Stimulated activated CD8-positive, alpha-beta memory T cell treated with anti-CD3 and anti-CD28 coated beads, Interleukin-4, amount 100 ng/mL, for 24 hours (primary cell): Measurements from ENCODE around the gene HTR4.

ENCODE experiments used
- DNase-seq: peaks from one replicate; pipeline ENCODE4 v3.0.0-alpha.2; 2020; ENCODE audit warnings: low read depth

HTR4 gene

GRCh38 chr5:148607406-148607805 lies 46.9 kb downstream of the HTR4 start:
- DNase-seq: no peak

GRCh38 chr5:148606296-148606695 lies 48.0 kb downstream of the HTR4 start:
- DNase-seq: no peak

- DNase-seq: no peak
Measured at GRCh38 chr5:148599187-148599586, 55.1 kb downstream of the HTR4 start.

GRCh38 chr5:148595697-148596096 lies 58.6 kb downstream of the HTR4 start:
- DNase-seq: no peak

DNA sequence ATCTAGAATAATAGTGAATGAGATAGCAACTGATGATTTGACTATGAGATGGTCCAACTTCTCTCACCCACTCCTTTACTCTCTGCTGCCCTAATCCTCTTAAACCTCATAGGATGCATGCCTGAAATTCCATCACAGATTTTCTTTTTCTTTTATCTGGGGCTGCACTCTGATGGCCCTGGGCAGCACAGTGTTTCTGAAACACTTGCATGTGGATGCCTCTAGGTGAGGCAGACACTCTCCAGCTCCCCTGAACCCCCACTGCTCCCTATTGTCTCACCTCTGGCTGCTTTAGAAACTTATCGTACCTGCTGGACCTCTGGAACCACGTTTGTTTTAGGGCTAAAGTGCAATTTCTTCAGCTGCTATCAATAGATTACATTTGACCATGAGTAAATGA lies 67.5 kb downstream of the HTR4 start:
- DNase-seq: no peak

GRCh38 chr5:148585988-148586387 lies 68.3 kb downstream of the HTR4 start:
- no peak for DNase-seq

DNA sequence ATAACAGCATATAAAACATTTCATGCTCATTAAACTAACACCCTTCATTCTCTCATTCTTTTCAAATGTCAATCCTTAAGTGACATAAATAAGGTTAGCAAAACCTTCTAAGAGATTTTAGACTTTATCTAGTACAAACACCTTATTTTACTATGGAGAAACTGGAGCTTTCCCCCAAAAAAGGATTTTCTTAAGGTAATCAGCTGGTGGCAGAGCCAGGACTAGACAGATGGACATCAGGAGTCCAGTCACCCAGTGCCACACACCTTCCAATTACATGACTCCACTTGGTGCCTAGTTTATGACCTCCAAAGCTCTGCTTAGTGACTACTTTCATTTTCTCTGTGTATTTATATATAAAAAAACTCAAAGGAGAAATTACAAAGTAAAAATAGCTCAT lies 70.2 kb downstream of the HTR4 start:
- DNase-seq: no peak

DNA sequence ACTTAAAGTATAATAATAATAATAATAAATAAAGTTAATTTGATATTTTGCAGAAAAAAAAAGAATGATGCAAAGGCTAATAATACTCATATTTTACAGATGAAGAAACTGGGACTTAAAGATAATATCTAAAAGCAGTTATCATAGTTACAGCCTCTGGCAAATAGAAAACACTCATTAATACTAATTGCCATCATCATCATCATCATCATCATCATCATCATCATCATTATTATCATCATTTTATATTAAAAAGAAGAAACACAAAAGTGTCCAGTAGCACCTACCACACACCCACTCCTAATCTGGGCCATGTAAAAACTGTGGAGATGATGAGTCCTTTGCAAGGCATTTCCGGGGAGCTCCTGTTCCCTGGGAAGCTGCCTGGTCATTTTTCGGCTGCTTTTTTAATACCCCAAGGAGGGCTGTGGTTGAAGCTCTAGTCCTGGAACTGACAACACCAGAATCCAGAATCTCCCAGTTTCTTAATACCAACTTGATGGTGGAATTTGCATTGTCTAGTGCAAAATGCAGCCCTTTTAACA lies 70.8 kb downstream of the HTR4 start:
- no peak for DNase-seq

- DNase-seq: no peak
Measured at GRCh38 chr5:148574167-148574566, 80.2 kb downstream of the HTR4 start.

- DNase-seq: no peak
Measured at GRCh38 chr5:148573374-148573773, 81.0 kb downstream of the HTR4 start.

DNA sequence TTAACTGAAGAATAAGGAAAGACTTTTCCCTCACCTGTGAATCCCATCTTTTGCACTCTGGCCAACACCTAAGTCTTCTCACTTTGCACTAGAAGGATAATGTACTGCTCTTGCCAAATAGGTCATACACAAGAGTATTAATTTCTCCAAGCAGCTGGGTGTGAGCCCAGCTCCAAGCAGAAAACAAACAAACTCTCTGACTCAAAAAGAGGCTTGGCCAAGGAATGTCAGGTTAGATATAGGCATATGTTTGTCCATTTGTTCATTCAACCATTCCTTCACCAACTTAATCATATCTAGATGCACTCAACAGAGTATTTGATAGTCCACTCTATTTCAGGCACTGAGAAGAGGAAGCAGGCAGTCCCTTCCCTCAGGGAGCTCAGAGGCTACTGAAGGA lies 84.4 kb downstream of the HTR4 start:
- DNase-seq: no peak

GRCh38 chr5:148565148-148565547 lies 89.2 kb downstream of the HTR4 start:
- no peak for DNase-seq

DNA sequence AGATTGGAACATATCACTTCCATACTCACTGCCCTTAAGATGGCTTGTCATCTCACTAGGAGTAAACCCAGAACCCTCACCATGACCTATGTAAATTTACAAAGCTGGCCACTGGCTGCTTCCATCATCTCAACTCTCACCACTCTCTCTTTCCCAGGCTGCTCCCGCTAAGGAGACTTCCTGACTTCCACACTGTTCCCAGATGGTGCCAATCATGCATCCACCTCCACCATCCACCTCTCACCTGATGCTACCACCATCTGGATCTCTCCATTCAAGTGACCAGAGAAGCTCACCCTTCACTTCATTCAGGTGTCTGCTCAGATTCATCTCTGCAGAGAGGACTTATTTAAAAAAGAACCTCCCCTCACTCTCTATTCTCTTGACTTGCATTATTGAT lies 91.3 kb downstream of the HTR4 start:
- DNase-seq: no peak

- DNase-seq: no peak
Measured at GRCh38 chr5:148561801-148562311, 92.5 kb downstream of the HTR4 start.

GRCh38 chr5:148559461-148559860 lies 94.9 kb downstream of the HTR4 start:
- DNase-seq: no peak

- DNase-seq: no peak
Measured at GRCh38 chr5:148558892-148559291, 95.4 kb downstream of the HTR4 start.

DNA sequence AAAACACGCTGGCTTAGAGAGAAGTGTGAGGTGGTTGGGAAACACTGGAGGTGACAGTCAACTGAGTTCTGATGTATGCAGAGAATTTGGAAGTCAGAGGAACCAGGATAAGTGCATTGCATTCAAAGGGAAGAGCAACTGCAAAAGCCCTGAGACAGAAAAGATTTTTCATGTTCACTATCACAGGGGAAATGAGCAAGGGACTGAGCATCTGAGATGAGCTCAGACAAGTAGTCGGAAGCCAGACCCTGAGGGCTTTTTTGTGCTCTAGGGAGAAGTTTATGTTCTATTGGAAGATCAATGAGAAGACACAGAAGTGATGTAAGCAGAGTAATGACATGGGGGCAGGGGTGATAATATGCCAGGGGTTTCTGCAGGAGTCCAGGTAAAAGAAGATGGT lies 97.5 kb downstream of the HTR4 start:
- no peak for DNase-seq

GRCh38 chr5:148554621-148555020 lies 99.7 kb downstream of the HTR4 start:
- DNase-seq: no peak

DNA sequence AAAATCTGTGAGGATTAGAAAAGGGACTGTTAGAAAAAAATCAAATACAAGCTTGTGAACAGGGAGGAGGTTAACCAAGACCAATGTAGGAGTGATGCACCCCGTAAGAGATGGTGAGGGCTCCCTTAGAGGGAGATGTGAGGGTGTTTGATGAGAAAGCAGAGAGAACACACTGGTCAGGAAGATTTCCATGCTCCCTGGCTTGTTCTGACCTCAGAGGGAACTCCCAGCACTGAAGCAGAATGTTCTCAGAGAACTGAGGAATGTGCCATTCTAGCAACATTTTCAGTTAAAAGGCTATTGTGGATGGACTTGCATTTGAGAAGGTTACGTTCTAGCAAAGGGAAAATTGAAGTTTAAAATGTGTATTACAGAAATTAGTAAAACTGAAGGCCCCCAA lies 110.6 kb downstream of the HTR4 start:
- DNase-seq: no peak

- DNase-seq: no peak
Measured at GRCh38 chr5:148542812-148543211, 111.5 kb downstream of the HTR4 start.

DNA sequence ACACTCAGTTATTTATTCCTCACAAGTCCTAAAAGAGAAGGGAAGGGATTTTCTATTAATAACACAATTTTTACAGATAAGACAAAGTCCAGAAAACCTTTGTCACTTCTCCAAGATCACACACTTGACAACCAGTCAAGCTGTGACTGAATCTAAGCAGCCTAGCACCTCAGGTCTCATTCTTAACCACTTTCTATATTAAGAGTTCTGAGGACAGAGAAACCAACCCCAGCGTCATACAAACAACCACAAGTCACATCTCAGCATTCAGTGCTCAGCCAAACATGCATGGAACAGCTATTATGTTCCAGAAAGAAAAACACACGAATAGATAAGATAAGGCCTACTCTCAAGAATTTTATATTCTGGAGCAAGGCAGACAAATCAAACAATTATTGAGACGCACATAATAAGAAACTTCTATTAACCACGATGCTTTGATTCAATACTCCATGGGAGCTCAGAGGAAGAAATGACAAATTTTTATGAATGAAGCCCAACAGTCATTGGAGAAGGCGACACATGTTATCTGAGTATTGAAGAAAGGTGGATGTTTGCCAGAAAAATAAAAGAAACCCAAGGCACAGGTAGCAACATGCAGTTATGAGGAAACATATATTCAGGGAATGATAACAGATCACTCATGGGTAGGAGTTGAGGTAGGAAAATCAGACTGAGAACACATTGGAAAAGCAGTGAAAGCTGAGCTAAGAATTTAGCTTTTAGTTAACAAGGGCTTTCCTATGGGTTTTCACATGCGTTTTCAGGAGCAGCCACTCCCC lies 113.1 kb downstream of the HTR4 start:
- no peak for DNase-seq

DNA sequence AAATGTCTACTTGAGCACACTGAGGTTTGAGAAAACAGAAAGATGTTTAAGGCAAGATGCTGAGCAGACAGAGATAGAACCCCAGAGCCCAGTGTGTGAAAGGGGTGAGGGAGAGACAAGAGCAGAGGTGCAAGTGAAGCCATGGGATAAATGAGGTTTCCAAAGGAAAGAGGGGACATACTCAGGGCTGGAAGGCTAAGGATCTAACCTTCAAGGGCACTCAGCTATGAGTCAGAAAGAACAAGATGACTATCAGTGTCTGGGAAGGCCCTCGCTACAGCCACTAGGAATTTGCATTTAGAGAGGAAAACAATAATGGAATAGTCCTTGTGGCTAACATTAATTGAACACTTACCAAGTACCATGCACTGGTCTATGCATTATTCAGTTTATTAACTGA lies 113.7 kb downstream of the HTR4 start:
- no peak for DNase-seq

DNA sequence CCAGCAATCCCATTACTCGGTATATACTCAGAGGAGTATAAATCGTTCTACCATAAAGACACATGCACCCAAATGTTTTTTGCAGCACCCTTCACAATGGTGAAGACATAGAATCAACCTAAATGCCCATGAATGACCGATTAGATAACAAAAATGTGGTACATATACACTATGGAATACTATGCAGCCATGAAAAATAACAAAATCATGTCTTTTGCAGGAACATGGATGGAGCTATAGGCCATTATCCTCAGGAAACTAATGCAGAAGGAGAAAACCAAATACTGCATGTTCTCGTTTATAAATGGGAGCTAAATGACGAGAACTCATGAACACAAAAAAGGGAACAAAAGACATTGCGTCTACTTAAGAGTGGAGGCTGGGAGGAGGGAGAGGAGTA lies 114.5 kb downstream of the HTR4 start:
- no peak for DNase-seq

GRCh38 chr5:148535190-148535589 lies 119.1 kb downstream of the HTR4 start:
- DNase-seq: no peak
